Activated naive CD8-positive, alpha-beta T cell treated with anti-CD3 and anti-CD28 coated beads, Interleukin-2, amount 50 U/mL, for 16 hours (primary cell): Measurements from ENCODE around the gene ZNF415.
"Not testable (repeated sequence)": the region's sequence is repeated elsewhere in the genome, so short reads cannot be mapped to it uniquely, and the experiment has no call there.

Experiments used
- DNase-seq: peaks from one replicate; pipeline ENCODE4 v3.0.0-alpha.2; 2020; ENCODE audit warnings: low read depth, low spot score

ZNF415 gene

GRCh38 chr19:53132141-53132991 is at the start of gene ZNF415:
TSS of gene ZNF415 (minus strand) at chr19:53132910. CDS start at chr19:53122676, 10,234 bp downstream.
- no peak for DNase-seq

- DNase-seq, result no peak
Measured at GRCh38 chr19:53182202-53182601, 49.5 kb upstream of the ZNF415 start.

GRCh38 chr19:53177986-53178385 is 45.3 kb upstream of the ZNF415 start:
- DNase-seq, result no peak

GRCh38 chr19:53172889-53173288 is 40.2 kb upstream of the ZNF415 start:
- DNase-seq, result no peak

GRCh38 chr19:53165691-53166091 is 33.0 kb upstream of the ZNF415 start:
- DNase-seq, result no peak

- DNase-seq, result no peak
Measured at GRCh38 chr19:53161123-53161522, 28.4 kb upstream of the ZNF415 start.

- no peak for DNase-seq
Measured at GRCh38 chr19:53160350-53160749, 27.6 kb upstream of the ZNF415 start.

- DNase-seq, result no peak
Measured at GRCh38 chr19:53158119-53158656, 25.5 kb upstream of the ZNF415 start.

GRCh38 chr19:53157626-53158025 is 24.9 kb upstream of the ZNF415 start:
- no peak for DNase-seq

- DNase-seq, result no peak
Measured at GRCh38 chr19:53156850-53157249, 24.1 kb upstream of the ZNF415 start.

- no peak for DNase-seq
Measured at GRCh38 chr19:53147645-53148044, 14.9 kb upstream of the ZNF415 start.

GRCh38 chr19:53140351-53140750 is 7.6 kb upstream of the ZNF415 start:
- no peak for DNase-seq

GRCh38 chr19:53136432-53136831 is 3.7 kb upstream of the ZNF415 start:
- no peak for DNase-seq

GRCh38 chr19:53131727-53132126 is 983 bp downstream of the ZNF415 start:
- no peak for DNase-seq

- DNase-seq, result no peak
Measured at GRCh38 chr19:53131085-53131590, 1.6 kb downstream of the ZNF415 start.

- no peak for DNase-seq
Measured at GRCh38 chr19:53130506-53130905, 2.2 kb downstream of the ZNF415 start.

GRCh38 chr19:53126733-53127526 is 5.8 kb downstream of the ZNF415 start:
- DNase-seq, result not testable (repeated sequence)

- DNase-seq, result no peak
Measured at GRCh38 chr19:53123400-53123799, 9.3 kb downstream of the ZNF415 start.

GRCh38 chr19:53112286-53112685 is 20.4 kb downstream of the ZNF415 start:
- DNase-seq, result no peak

- no peak for DNase-seq
Measured at GRCh38 chr19:53109527-53109926, 23.2 kb downstream of the ZNF415 start.

- DNase-seq, result peak; percentile 99
Measured at GRCh38 chr19:53103234-53104203, 29.2 kb downstream of the ZNF415 start, which contains the start of gene ZNF160. TSS of gene ZNF160 (minus strand) at chr19:53103422. CDS start at chr19:53086276, 17,146 bp downstream.
